HepG2 (cell line): ENCODE results near the gene BTBD1. TPM values are rescaled to one million over a fixed set of nuclear protein-coding genes. Genes with fewer than 3 reads are reported as not detected.

Experiments used
- KDM5B ChIP-seq: sonication (generic); formaldehyde crosslinking; IDR thresholded peaks from 2 replicates; pipeline ENCODE4 v1.4.0; 2020; ENCODE audit warnings: missing genetic modification reagents, mild to moderate bottlenecking, borderline replicate concordance
- MAFG ChIP-seq: sonication (generic); formaldehyde crosslinking; IDR thresholded peaks from 2 replicates; pipeline ENCODE4 v1.5.1; 2020; ENCODE audit warnings: mild to moderate bottlenecking, missing genetic modification reagents
- NFAT5 ChIP-seq: sonication (generic); formaldehyde crosslinking; IDR thresholded peaks from 2 replicates; pipeline ENCODE4 v1.4.0; 2020; ENCODE audit warnings: missing genetic modification reagents
- NR2F6 ChIP-seq, 2 experiments: IDR thresholded peaks; 2 replicates each; pipeline ENCODE4 v1.6.1; 2016; ENCODE audit warnings: antibody characterized with exemption in 1 of 2, mild to moderate bottlenecking in 1 of 2
- RORA ChIP-seq: sonication (generic); formaldehyde crosslinking; IDR thresholded peaks from 2 replicates; pipeline ENCODE4 v1.5.0; 2020; ENCODE audit warnings: mild to moderate bottlenecking, missing genetic modification reagents, moderate library complexity
- SNAI1 ChIP-seq: sonication (generic); formaldehyde crosslinking; IDR thresholded peaks from 2 replicates; pipeline ENCODE4 v1.5.0; 2020; ENCODE audit warnings: mild to moderate bottlenecking, missing genetic modification reagents, borderline replicate concordance
- ZNF253 ChIP-seq: sonication (generic); formaldehyde crosslinking; IDR thresholded peaks from 2 replicates; pipeline ENCODE4 v1.8.0; 2022; ENCODE audit warnings: mild to moderate bottlenecking, missing genetic modification reagents, borderline replicate concordance
- polyA plus RNA-seq, 8 experiments: library from polyadenylated mRNA; depleted of rRNA in 3 of 8; stranded (reverse) in 7 of 8; unstranded in 1 of 8; fragments of >200 nt; fragmentation: Illumina TruSeq in 4 of 8; extraction: Trizol in 4 of 8; gene quantifications; 2 replicates each; pipeline versions ENCODE4 v1.2.1 to v1.2.3, GENCODE V29; 2011 to 2016; ENCODE audit warnings: low read depth in 4 of 8, missing spikeins in 1 of 8, mixed read lengths in 1 of 8; ENCODE audit not compliant: insufficient read depth in 1 of 8
- total RNA-seq, 5 experiments: library from RNA; depleted of rRNA; stranded (reverse); fragments of >200 nt; fragmentation: Illumina TruSeq; extraction: Trizol; gene quantifications; 2 replicates each; pipeline ENCODE4 v1.2.3, GENCODE V29; 2016; ENCODE audit warnings: low read depth in 1 of 5
- TF ChIP-seq, protein P1 (sequence below): IDR thresholded peaks from 2 replicates; pipeline ENCODE4 v1.6.1; 2016; ENCODE audit warnings: low read depth
- TF ChIP-seq, protein P2 (sequence below): sonication (generic); formaldehyde crosslinking; IDR thresholded peaks from 2 replicates; pipeline ENCODE4 v1.5.1; 2020; ENCODE audit warnings: missing genetic modification reagents, mild to moderate bottlenecking, borderline replicate concordance

BTBD1 gene
- total and polyA plus RNA-seq, 2 of the 13 experiments (the other 11 are each of a cell fraction or from before 2014, with no cell fraction given): 32.1 to 53.9 TPM

GRCh38 chr15:82999426-82999825 lies 67.6 kb downstream of the BTBD1 start (continued):
- TF ChIP-seq NFAT5 (CRISPR knock-in tag) (no peak), KDM5B (CRISPR knock-in tag) (no peak), MAFG (CRISPR knock-in tag) (no peak), NR2F6 (IDR thresholded peaks at IDR 0.05) (no peak), NR2F6 (CRISPR knock-in tag; IDR thresholded peaks at IDR 0.05) (no peak), SNAI1 (no peak), RORA (CRISPR knock-in tag) (no peak), ZNF253 (CRISPR knock-in tag) (no peak)
- TF ChIP-seq, protein P1, sequence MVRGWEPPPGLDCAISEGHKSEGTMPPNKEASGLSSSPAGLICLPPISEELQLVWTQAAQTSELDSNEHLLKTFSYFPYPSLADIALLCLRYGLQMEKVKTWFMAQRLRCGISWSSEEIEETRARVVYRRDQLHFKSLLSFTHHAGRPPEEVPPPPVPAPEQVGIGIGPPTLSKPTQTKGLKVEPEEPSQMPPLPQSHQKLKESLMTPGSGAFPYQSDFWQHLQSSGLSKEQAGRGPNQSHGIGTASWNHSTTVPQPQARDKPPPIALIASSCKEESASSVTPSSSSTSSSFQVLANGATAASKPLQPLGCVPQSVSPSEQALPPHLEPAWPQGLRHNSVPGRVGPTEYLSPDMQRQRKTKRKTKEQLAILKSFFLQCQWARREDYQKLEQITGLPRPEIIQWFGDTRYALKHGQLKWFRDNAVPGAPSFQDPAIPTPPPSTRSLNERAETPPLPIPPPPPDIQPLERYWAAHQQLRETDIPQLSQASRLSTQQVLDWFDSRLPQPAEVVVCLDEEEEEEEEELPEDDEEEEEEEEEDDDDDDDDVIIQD (CRISPR knock-in tag): no peak
- TF ChIP-seq, protein P2, sequence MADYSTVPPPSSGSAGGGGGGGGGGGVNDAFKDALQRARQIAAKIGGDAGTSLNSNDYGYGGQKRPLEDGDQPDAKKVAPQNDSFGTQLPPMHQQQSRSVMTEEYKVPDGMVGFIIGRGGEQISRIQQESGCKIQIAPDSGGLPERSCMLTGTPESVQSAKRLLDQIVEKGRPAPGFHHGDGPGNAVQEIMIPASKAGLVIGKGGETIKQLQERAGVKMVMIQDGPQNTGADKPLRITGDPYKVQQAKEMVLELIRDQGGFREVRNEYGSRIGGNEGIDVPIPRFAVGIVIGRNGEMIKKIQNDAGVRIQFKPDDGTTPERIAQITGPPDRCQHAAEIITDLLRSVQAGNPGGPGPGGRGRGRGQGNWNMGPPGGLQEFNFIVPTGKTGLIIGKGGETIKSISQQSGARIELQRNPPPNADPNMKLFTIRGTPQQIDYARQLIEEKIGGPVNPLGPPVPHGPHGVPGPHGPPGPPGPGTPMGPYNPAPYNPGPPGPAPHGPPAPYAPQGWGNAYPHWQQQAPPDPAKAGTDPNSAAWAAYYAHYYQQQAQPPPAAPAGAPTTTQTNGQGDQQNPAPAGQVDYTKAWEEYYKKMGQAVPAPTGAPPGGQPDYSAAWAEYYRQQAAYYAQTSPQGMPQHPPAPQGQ (CRISPR knock-in tag): no peak
